HG03025 (cell line): Measurements from ENCODE around the gene DDX43.
A peak's percentile ranks its signal among the peaks of the same experiment; 100 is the strongest.
"Not testable (repeated sequence)": the region's sequence is repeated elsewhere in the genome, so short reads cannot be mapped to it uniquely, and the experiment has no call there.

ENCODE experiments used
- ATAC-seq: cut with Tn5 transposase; IDR thresholded peaks from one replicate; pipeline ENCODE4 v1.9.1; 2021; ENCODE audit warnings: mild to moderate bottlenecking, moderate library complexity; ENCODE audit not compliant: unreplicated experiment, low FRiP score

Gene DDX43

GRCh38 chr6:73388433-73388799 is 6.2 kb upstream of the DDX43 start:
- ATAC-seq: peak; percentile 12

GRCh38 chr6:73388800-73389512 is 5.7 kb upstream of the DDX43 start:
- ATAC-seq: peak; percentile 88

- ATAC-seq: no peak
These were observed 4.8 kb upstream of the DDX43 start for GRCh38 chr6:73389854-73390253.

- no peak for ATAC-seq
These were observed 3.0 kb upstream of the DDX43 start for GRCh38 chr6:73391675-73392074.

GRCh38 chr6:73392188-73392587 is 2.4 kb upstream of the DDX43 start:
- not testable (repeated sequence) for ATAC-seq

- no peak for ATAC-seq
These were observed 1.4 kb upstream of the DDX43 start for GRCh38 chr6:73393278-73393677.

- ATAC-seq: no peak
These were observed 1.2 kb downstream of the DDX43 start for GRCh38 chr6:73395875-73396274.

GRCh38 chr6:73400656-73401055 is 6.0 kb downstream of the DDX43 start:
- ATAC-seq: no peak

GRCh38 chr6:73409395-73409794 is 14.8 kb downstream of the DDX43 start:
- no peak for ATAC-seq

GRCh38 chr6:73413102-73413501 is 18.5 kb downstream of the DDX43 start:
- ATAC-seq: no peak

GRCh38 chr6:73418081-73418741 is 23.6 kb downstream of the DDX43 start:
- ATAC-seq: no peak

GRCh38 chr6:73421534-73421933 is 26.9 kb downstream of the DDX43 start:
- ATAC-seq: no peak

GRCh38 chr6:73435236-73435635 is 40.6 kb downstream of the DDX43 start:
- ATAC-seq: no peak

GRCh38 chr6:73443555-73443954 is 48.9 kb downstream of the DDX43 start:
- ATAC-seq: no peak

GRCh38 chr6:73451223-73452106 is 56.8 kb downstream of the DDX43 start:
- peak; percentile 55 for ATAC-seq

- peak; percentile 67 for ATAC-seq
These were observed 57.5 kb downstream of the DDX43 start, which contains the start of gene CGAS for GRCh38 chr6:73452107-73452461. Gene CGAS, minus strand, starts transcription at chr6:73452297. Its CDS starts 116 bp downstream, at chr6:73452181.

- no peak for ATAC-seq
These were observed 61.4 kb downstream of the DDX43 start for GRCh38 chr6:73455865-73456629.

GRCh38 chr6:73459474-73459873 is 64.8 kb downstream of the DDX43 start:
- not testable (repeated sequence) for ATAC-seq

- ATAC-seq: no peak
These were observed 65.4 kb downstream of the DDX43 start for GRCh38 chr6:73460056-73460455.

GRCh38 chr6:73461537-73462350 is 67.1 kb downstream of the DDX43 start, which contains the start of gene MTO1:
Gene MTO1, plus strand, starts transcription at chr6:73461737. Its CDS starts 118 bp downstream, at chr6:73461855.
- peak; percentile 90 for ATAC-seq
